Activated CD4-positive, CD25-positive, alpha-beta regulatory T cell treated with anti-CD3 and anti-CD28 coated beads, Interleukin-2, amount 50 U/mL, for 24 hours (primary cell): ENCODE data around the gene RFC1.
"Not testable (repeated sequence)": the region's sequence is repeated elsewhere in the genome, so short reads cannot be mapped to it uniquely, and the experiment has no call there.

Source experiments
- ATAC-seq, 2 donors: fragments of 150-1000 bp; cut with Tn5 transposase; one replicate each; pipeline ENCODE4 v1.10.0; 2021; ENCODE audit warnings: mild to moderate bottlenecking in 1 of 2, moderate library complexity in 1 of 2

RFC1 gene

DNA sequence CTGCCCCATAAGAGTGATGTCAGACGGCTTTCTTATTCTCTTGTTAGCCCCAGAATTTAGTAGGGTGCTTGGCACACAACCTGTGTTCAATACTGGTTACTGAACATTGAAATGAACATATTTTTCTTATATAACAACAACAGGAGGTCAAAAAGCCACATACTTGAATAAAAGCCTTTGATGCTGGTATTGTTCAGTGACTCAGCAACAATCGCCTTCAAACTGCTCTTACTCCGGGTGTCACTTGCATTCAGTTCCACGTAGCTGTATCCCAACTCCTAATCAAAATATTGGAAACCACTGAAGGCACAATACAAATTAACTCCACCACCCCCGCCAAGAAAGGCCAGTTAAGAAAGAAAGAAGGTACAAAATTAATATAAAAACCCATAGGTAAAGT lies 61.5 kb downstream of the RFC1 start:
- no peak for ATAC-seq

DNA sequence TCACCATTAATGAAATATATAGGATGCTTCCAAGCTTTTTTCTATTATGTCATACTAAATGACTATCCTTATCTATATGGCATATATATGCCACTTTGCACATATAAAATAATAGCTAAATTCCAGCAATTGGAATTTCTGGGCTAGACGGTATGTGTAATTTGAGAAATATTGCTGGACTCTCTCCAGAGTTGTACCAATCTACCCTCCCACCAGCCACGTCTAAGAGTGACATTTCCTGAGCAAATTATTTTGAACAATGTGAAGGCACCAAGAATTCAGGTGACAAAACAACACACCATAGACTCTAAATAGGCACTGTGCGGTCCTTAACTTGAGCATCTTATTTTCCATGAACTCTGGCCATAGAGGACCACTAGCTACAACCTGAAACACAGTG lies 62.3 kb downstream of the RFC1 start:
- no peak for ATAC-seq

- ATAC-seq: no peak
Measured at GRCh38 chr4:39302901-39303300, 63.3 kb downstream of the RFC1 start.

DNA sequence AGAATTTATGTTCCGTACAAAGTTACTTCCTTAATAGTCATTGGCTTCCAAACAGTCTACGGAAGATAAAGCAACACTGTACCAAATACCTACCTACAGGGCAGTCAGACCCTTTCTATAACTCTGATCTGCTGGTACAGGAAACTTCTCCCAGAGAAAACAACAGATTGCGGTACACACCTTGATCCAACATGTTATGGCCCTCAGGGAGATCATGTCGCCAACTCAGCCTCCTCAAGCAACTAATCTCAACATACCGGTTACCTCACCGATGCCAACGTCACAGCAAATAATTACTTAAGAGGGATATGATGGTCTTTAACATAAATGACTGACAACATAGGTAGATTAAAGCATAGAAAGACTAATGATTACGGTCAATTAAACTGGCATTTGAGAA lies 70.4 kb downstream of the RFC1 start:
- ATAC-seq: no peak

- not testable (repeated sequence) for ATAC-seq
Measured at GRCh38 chr4:39292433-39292832, 73.7 kb downstream of the RFC1 start.

DNA sequence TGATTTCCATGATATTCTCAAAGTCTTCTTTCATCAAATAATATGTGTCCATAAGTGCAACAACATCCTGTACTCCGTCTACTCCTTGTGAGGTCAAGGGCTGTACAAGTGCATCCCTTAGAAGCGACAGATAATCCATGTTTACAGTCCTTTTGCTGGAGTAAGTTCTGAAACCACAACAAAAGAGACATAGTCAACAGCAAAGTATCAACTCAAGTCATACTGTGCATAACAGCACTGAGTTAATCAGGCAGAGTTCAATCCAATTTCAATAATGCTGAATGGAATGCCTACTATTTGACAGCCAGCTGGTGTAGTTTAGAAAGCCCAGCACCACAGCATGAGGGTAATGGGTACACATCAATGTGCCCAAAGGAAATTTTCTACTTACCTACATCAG lies 74.5 kb downstream of the RFC1 start:
- ATAC-seq: no peak

DNA sequence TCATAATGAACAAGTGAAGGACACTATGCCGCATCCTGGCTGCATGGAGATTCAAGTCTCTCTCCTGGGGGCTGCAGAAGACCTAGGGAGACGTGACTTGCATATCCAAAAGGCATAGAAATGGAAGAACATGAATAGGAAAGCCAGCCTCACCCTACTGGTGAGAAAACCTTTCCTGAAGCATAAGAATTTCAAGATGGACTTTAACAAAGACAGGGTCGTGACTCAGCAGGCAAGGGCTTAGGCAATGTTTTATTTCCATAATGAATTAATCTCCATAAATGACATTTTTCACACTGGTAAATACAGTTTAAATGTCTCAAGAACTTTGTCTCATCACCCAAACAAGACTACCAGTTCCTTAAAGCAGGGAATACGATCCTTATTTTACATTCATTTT lies 78.9 kb downstream of the RFC1 start:
- ATAC-seq: no peak

- ATAC-seq: no peak
Measured at GRCh38 chr4:39286263-39286662, 79.9 kb downstream of the RFC1 start.

DNA sequence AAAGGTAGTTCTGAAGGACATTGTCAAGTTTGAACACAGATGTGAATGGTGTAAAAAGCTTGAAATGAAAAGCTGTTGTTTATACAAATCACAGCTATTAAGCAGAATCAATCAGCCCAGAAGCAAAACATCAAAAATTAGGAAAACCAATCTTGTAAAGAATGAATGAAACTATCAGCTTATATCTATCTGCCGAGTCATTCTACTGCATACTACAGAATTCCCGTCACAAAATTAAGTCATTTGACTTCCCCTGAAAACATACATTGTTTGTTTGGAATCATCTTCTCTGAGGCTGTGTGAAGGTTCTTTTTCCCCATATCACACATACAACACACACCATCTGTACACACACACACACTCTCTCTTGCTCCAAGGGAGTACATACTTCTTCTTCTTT lies 80.3 kb downstream of the RFC1 start:
- ATAC-seq: no peak

- ATAC-seq: no peak
Measured at GRCh38 chr4:39285111-39285795, 80.9 kb downstream of the RFC1 start.

DNA sequence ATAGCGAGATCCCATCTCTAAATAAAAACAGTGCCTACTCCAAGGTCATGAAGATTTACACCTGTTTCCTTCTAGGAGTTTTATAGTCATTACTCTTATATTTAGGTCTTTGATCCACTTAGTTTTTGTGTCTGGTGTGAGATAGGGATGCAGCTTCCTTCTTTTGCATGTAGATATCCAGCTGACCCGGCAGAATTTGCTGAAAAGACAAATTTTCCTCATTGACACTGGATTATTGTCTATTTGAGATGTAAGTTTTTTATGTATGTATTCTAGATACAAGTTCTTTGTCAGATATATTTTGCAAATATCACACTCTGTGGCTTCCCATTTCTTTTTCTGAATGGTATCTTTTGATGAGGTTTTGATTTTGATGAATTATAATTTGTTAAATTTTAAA lies 85.4 kb downstream of the RFC1 start:
- ATAC-seq: no peak

GRCh38 chr4:39279416-39279815 lies 86.7 kb downstream of the RFC1 start:
- ATAC-seq: no peak

- no peak for ATAC-seq
Measured at GRCh38 chr4:39278476-39278875, 87.7 kb downstream of the RFC1 start.

- not testable (repeated sequence) for ATAC-seq
Measured at GRCh38 chr4:39277661-39278060, 88.5 kb downstream of the RFC1 start.

DNA sequence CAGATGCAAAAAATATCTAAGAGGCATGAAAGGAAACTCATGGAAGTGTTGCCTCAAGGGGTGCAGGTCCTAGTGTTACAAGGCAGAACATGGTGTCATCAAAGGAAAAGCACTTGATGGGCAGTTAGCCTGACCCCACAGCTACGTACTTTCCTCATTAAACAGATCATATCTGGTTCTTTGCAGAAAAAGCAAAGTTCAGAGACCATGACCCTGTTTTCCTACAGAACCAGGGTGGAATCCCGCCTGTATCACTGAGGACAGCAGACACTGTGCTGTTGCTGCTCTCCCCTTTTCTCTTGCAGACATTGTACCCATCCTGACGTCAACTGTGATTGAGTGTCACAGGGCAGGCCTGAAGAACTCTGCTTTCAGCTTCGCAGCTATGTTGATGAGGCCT lies 91.7 kb downstream of the RFC1 start:
- no peak for ATAC-seq

- ATAC-seq: no peak
Measured at GRCh38 chr4:39263895-39264294, 102.3 kb downstream of the RFC1 start.

DNA sequence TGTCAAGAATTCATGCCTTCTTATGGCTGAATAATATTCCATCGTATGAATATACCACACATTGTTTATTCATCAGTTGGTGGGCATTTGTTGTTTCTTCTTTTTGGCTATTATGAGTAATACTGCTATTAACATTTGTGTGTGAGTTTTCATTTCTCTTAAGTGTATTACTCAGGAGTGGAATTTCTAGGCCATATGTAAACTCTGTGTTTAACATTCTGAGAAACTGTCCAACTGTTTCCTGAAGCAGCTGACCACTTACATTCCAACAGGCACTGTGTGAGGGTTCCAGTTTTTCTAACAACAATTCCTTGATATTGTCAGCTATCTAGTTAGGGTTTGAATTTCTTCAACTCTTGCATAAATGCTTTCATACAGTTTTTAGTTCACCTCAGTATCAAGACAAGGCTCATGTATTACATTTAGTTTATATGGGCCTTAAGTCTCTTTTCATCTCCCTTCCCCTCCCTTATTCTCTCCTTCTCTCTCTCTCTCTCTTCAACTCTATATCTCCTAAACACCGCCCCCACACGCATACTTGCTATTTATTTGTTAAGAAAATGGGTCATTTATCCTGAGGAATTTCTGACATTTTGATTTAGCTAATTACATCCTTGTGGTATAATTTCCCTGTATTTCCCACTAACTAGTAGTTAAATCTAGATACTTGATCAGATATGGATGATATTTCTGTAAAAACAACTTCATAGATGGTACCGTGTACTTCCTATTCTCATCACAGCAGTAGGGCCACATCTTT lies 106.4 kb downstream of the RFC1 start:
- ATAC-seq: no peak

DNA sequence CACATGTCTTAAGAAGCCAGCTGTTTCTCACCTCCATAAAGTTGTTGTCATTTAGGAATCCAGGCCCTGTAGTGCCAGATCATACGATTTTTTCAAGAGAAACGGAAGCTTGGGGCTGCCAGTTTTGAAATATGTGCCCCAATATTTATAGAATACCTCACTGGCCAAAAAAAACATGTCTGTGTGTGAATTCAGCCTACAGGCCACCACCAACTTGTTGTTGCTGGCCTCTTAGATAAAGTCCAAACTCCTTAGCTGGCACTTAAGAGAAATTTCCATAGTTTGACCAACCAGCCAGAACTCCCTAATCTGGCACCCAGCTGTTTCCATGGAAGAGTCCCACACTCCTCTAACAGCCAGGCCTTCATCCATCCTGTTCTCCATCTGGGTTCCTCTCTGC lies 109.7 kb downstream of the RFC1 start:
- ATAC-seq: no peak

DNA sequence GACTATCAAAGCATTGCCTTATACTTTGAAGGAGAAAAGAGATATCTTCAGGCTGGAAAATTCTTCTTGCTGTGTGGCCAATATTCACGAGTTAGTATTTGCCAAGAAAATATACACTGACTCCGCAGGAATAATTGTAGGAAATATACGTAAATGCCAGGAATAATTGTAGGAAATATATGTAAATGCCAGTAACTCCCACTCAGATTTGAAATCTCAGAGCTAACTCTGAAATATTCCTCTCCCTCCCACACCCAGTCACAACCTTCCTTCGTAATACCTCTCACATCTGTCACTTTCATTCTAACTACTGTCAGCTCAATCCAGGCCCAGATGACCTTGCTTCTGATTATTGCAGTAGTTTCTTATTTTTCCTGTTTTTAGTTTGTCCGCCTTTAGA lies 110.3 kb downstream of the RFC1 start:
- ATAC-seq: no peak

DNA sequence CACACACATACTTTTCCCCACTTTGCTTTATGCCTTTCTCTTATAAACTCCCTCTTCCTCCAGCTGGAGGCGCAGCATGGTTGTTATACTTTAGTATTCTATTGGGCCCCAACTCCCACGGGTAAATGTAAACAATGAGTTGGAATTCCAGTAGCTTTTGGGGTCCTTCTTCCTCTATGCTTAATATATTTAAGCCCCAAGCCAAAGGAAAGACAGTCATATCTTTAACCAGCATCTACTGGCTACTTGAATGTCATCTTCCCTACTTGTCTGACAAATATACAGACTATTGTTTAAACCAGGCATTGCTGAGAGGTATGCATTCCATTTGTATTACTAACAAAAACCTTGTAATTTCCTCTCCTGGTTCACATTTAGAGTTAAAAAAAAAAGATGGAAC lies 110.9 kb downstream of the RFC1 start:
- ATAC-seq: no peak

- ATAC-seq: no peak
Measured at GRCh38 chr4:39243462-39243861, 122.7 kb downstream of the RFC1 start.
